Choroid plexus epithelial cell (primary cell): Measurements from ENCODE around the gene STARD13.
"Not testable (repeated sequence)": the region's sequence is repeated elsewhere in the genome, so short reads cannot be mapped to it uniquely, and the experiment has no call there.

ENCODE experiments used
- DNase-seq: peaks from one replicate; pipeline ENCODE4 v3.0.0-alpha.2; 2010; ENCODE audit warnings: low read depth
- H3K4me3 ChIP-seq: 2 replicates; pipeline ENCODE4 v1.5.1; 2011; ENCODE audit warnings: low read depth, mild to moderate bottlenecking, control low read depth, low read length, moderate library complexity
- CTCF ChIP-seq: conservative IDR thresholded peaks from 2 replicates; pipeline ENCODE4 v1.5.1; 2011; ENCODE audit warnings: low read depth, mild to moderate bottlenecking, control low read depth, inconsistent platforms, low read length, moderate library complexity

The STARD13 gene

GRCh38 chr13:33249066-33249465 is 36.5 kb downstream of the STARD13 start:
- no peak overlapping the region for H3K4me3 ChIP-seq
- no peak for TF ChIP-seq CTCF
- DNase-seq = peak; percentile 52

- no peak for TF ChIP-seq CTCF
- no peak overlapping the region for H3K4me3 ChIP-seq
- no peak for DNase-seq
Observed at GRCh38 chr13:33245505-33246158, 39.9 kb downstream of the STARD13 start.

- no peak for TF ChIP-seq CTCF
- DNase-seq = no peak
- no peak overlapping the region for H3K4me3 ChIP-seq
Observed at GRCh38 chr13:33244907-33245287, 40.7 kb downstream of the STARD13 start.

GRCh38 chr13:33244210-33244906 is 41.2 kb downstream of the STARD13 start:
- no peak for DNase-seq
- no peak overlapping the region for H3K4me3 ChIP-seq
- no peak for TF ChIP-seq CTCF

- no peak for TF ChIP-seq CTCF
Observed at GRCh38 chr13:33242984-33243617, 42.5 kb downstream of the STARD13 start.

GRCh38 chr13:33242372-33242771 is 43.2 kb downstream of the STARD13 start:
- DNase-seq, H3K4me3 ChIP-seq: not testable (repeated sequence)

More at GRCh38 chr13:33242984-33243617, 42.5 kb downstream of the STARD13 start:
- no peak overlapping the region for H3K4me3 ChIP-seq
- DNase-seq = no peak

GRCh38 chr13:33236021-33236420 is 49.5 kb downstream of the STARD13 start:
- TF ChIP-seq CTCF = no peak
- H3K4me3 ChIP-seq = no peak overlapping the region
- peak; percentile 74 for DNase-seq
